Subcutaneous abdominal adipose tissue (tissue), 5 donors: ENCODE data around the gene CAPZB.

Source experiments
- H3K27ac ChIP-seq: one replicate; pipeline ENCODE4 v1.7.0; 2013; ENCODE audit warnings: low read depth, mild to moderate bottlenecking, inconsistent platforms, low read length, moderate library complexity
- H3K27me3 ChIP-seq, 5 donors: one replicate each; pipeline ENCODE4 v1.7.0; 2013; ENCODE audit warnings: low read length in 5 of 5, inconsistent platforms in 1 of 5; ENCODE audit not compliant: control insufficient read depth in 5 of 5, insufficient read depth in 4 of 5
- H3K36me3 ChIP-seq, 5 donors: one replicate each; pipeline ENCODE4 v1.7.0; 2013; ENCODE audit warnings: low read length in 5 of 5; ENCODE audit not compliant: control insufficient read depth in 5 of 5, insufficient read depth in 5 of 5
- H3K4me1 ChIP-seq, 5 donors: one replicate each; pipeline ENCODE4 v1.7.0; 2013; ENCODE audit warnings: low read length in 5 of 5, mild to moderate bottlenecking in 3 of 5, moderate library complexity in 1 of 5; ENCODE audit not compliant: control insufficient read depth in 5 of 5, insufficient read depth in 5 of 5
- H3K4me3 ChIP-seq, 5 donors: one replicate each; pipeline ENCODE4 v1.7.0; 2013; ENCODE audit warnings: low read length in 5 of 5, low read depth in 1 of 5
- H3K9ac ChIP-seq, 5 donors: one replicate each; pipeline ENCODE4 v1.7.0; 2013; ENCODE audit warnings: low read length in 5 of 5, mild to moderate bottlenecking in 4 of 5, moderate library complexity in 3 of 5
- H3K9me3 ChIP-seq, 5 donors: one replicate each; pipeline ENCODE4 v1.7.0; 2013; ENCODE audit warnings: low read length in 5 of 5; ENCODE audit not compliant: control insufficient read depth in 5 of 5
- donor health status: healthy.
- donor health status: healthy.
- donor health status: healthy.
- donor health status: healthy.
- donor health status: healthy.

CAPZB gene

GRCh38 chr1:19373211-19374082, 111.9 kb downstream of the CAPZB start:
- no peaks in the 10 kb centered on the region for H3K9me3 ChIP-seq
- H3K4me3 ChIP-seq, result no peak overlapping the region
- H3K4me1 ChIP-seq, result peaks cover 0 to 33% (median 30%) of the 10 kb centered on the region in 5 donors
- H3K27ac ChIP-seq, result no peak overlapping the region
- no peaks in the 10 kb centered on the region for H3K27me3 ChIP-seq
- H3K36me3 ChIP-seq, result peaks cover 6 to 77% (median 53%) of the 10 kb centered on the region in 5 donors
- H3K9ac ChIP-seq, result peak overlapping the region in 1 of 5 donors; percentile 12

GRCh38 chr1:19372602-19373001, 112.7 kb downstream of the CAPZB start:
- Histone ChIP-seq H3K27me3 (no peaks in the 10 kb centered on the region), H3K4me1 (peaks cover 1 to 40% (median 35%) of the 10 kb centered on the region in 5 donors), H3K9ac (no peak overlapping the region), H3K36me3 (peaks cover 6 to 68% (median 44%) of the 10 kb centered on the region in 5 donors), H3K4me3 (no peak overlapping the region), H3K9me3 (no peaks in the 10 kb centered on the region), H3K27ac (no peak overlapping the region)

GRCh38 chr1:19372136-19372514, 113.2 kb downstream of the CAPZB start:
- Histone ChIP-seq H3K36me3 (peaks cover 4 to 64% (median 42%) of the 10 kb centered on the region in 5 donors), H3K4me3 (no peak overlapping the region), H3K9me3 (no peaks in the 10 kb centered on the region), H3K4me1 (peaks cover 3 to 44% (median 39%) of the 10 kb centered on the region in 5 donors), H3K27ac (no peak overlapping the region), H3K9ac (no peak overlapping the region), H3K27me3 (no peaks in the 10 kb centered on the region)

GRCh38 chr1:19371226-19372135, 113.9 kb downstream of the CAPZB start:
- Histone ChIP-seq H3K9me3 (no peaks in the 10 kb centered on the region), H3K27ac (no peak overlapping the region), H3K4me1 (peaks cover 3 to 46% (median 40%) of the 10 kb centered on the region in 5 donors), H3K9ac (no peak overlapping the region), H3K27me3 (no peaks in the 10 kb centered on the region), H3K36me3 (peaks cover 0 to 57% (median 38%) of the 10 kb centered on the region in 5 donors), H3K4me3 (no peak overlapping the region)

- H3K4me1 ChIP-seq, result peaks cover 3 to 42% (median 40%) of the 10 kb centered on the region in 5 donors
- peaks cover 0 to 48% (median 29%) of the 10 kb centered on the region in 5 donors for H3K36me3 ChIP-seq
- no peak overlapping the region for H3K27ac ChIP-seq
- H3K4me3 ChIP-seq, result no peak overlapping the region
- no peaks in the 10 kb centered on the region for H3K27me3 ChIP-seq
- H3K9ac ChIP-seq, result no peak overlapping the region
- no peaks in the 10 kb centered on the region for H3K9me3 ChIP-seq
Observed at GRCh38 chr1:19370453-19371170, 114.7 kb downstream of the CAPZB start.

- peak overlapping the region in 1 of 5 donors; percentile 21 for H3K9ac ChIP-seq
- H3K27me3 ChIP-seq, result no peaks in the 10 kb centered on the region
- H3K36me3 ChIP-seq, result peaks cover 0 to 46% (median 22%) of the 10 kb centered on the region in 5 donors
- H3K27ac ChIP-seq, result no peak overlapping the region
- peaks cover 3 to 42% (median 39%) of the 10 kb centered on the region in 5 donors for H3K4me1 ChIP-seq
- H3K9me3 ChIP-seq, result no peaks in the 10 kb centered on the region
- no peak overlapping the region for H3K4me3 ChIP-seq
Observed at GRCh38 chr1:19369396-19370090, 115.8 kb downstream of the CAPZB start.

- H3K9me3 ChIP-seq, result no peaks in the 10 kb centered on the region
- H3K36me3 ChIP-seq, result peaks cover 0 to 46% (median 18%) of the 10 kb centered on the region in 5 donors
- no peak overlapping the region for H3K9ac ChIP-seq
- H3K4me1 ChIP-seq, result peaks cover 3 to 42% (median 33%) of the 10 kb centered on the region in 5 donors
- no peak overlapping the region for H3K4me3 ChIP-seq
- H3K27ac ChIP-seq, result no peak overlapping the region
- no peaks in the 10 kb centered on the region for H3K27me3 ChIP-seq
Observed at GRCh38 chr1:19368964-19369363, 116.4 kb downstream of the CAPZB start.

- no peak overlapping the region for H3K27ac ChIP-seq
Observed at GRCh38 chr1:19368050-19368449, 117.3 kb downstream of the CAPZB start.

GRCh38 chr1:19367584-19368041, 117.7 kb downstream of the CAPZB start:
- Histone ChIP-seq H3K27ac (no peak overlapping the region), H3K27me3 (no peaks in the 10 kb centered on the region), H3K4me3 (no peak overlapping the region), H3K4me1 (peaks cover 3 to 39% (median 24%) of the 10 kb centered on the region in 5 donors), H3K36me3 (peaks cover 0 to 46% (median 17%) of the 10 kb centered on the region in 5 donors), H3K9me3 (no peaks in the 10 kb centered on the region), H3K9ac (no peak overlapping the region)

More at GRCh38 chr1:19368050-19368449, 117.3 kb downstream of the CAPZB start:
- Histone ChIP-seq H3K9ac (no peak overlapping the region), H3K36me3 (peaks cover 0 to 47% (median 17%) of the 10 kb centered on the region in 5 donors), H3K4me3 (no peak overlapping the region), H3K4me1 (peaks cover 3 to 41% (median 28%) of the 10 kb centered on the region in 5 donors), H3K9me3 (no peaks in the 10 kb centered on the region), H3K27me3 (no peaks in the 10 kb centered on the region)
